NT2/D1 (cell line): ENCODE results near the gene IRX6.

Experiments used
- SUZ12 ChIP-seq: IDR thresholded peaks from 2 replicates; pipeline ENCODE4 v1.6.1; 2011; ENCODE audit not compliant: insufficient read length, insufficient read depth; ENCODE audit errors: extremely low read depth
- YY1 ChIP-seq: IDR thresholded peaks from 2 replicates; pipeline ENCODE4 v1.6.1; 2011; ENCODE audit not compliant: insufficient read length, insufficient read depth
- ZNF274 ChIP-seq: IDR thresholded peaks from 2 replicates; pipeline ENCODE4 v1.6.1; 2011; ENCODE audit warnings: mild to moderate bottlenecking, low read depth, low read length

DNA sequence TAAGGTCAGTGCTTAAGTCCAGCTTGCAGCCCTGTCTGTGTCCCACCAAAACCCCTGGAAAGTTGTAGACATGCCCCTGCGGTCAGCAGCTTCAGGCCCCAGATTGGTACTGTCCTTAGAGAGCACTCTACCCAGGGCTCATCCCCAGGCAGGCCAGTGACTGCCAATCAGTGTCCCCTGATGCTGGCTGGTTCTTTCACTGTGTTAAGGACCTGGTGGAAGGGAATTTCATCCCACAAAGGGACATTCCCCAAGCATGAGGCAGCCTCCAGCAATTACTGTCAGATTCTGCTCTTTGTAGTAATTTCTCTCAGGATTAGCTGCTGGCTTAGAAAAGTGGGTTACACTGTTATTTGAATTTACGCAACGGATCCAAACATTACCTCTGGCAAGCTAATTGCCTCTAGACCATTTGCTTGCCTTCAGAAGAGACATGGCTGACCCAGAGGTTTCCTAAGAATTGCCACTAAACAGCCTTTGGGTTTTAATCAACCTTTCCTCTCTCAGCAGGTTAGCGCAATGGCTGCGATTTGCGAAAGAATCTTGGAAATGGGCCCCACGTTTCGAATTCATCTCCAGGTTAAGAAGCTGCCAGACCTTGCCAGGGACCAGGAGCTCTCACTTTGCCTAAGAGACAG is 5.9 kb downstream of the IRX6 start:
- no peak for TF ChIP-seq YY1
- no peak for TF ChIP-seq ZNF274
- TF ChIP-seq SUZ12, result no peak
